ENCODE measurements around the gene GNAI1.

GRCh38 chr7:80230327-80230726 lies 95.7 kb downstream of the GNAI1 start:
- TF ChIP-seq CTCF (conservative IDR thresholded peaks at IDR 0.05 in 1 of 2, IDR thresholded peaks at IDR 0.05 in 1 of 2; ENCODE audit: extremely low read depth in 1 of 2, insufficient read depth in 1 of 2, low read depth in 1 of 2, low read length in 2 of 2) = no peak
- no peak for TF ChIP-seq EZH2 (IDR thresholded peaks at IDR 0.05; ENCODE audit: borderline replicate concordance, low read length)

All from mammary epithelial cell (primary cell).